ENCODE measurements around the gene ZNF778. TPM values are rescaled to one million over a fixed set of nuclear protein-coding genes. Genes with fewer than 3 reads are reported as not detected.

The ZNF778 gene
- total RNA-seq, 2 experiments from 2014 or later = 8.3 to 9.2 TPM

DNA sequence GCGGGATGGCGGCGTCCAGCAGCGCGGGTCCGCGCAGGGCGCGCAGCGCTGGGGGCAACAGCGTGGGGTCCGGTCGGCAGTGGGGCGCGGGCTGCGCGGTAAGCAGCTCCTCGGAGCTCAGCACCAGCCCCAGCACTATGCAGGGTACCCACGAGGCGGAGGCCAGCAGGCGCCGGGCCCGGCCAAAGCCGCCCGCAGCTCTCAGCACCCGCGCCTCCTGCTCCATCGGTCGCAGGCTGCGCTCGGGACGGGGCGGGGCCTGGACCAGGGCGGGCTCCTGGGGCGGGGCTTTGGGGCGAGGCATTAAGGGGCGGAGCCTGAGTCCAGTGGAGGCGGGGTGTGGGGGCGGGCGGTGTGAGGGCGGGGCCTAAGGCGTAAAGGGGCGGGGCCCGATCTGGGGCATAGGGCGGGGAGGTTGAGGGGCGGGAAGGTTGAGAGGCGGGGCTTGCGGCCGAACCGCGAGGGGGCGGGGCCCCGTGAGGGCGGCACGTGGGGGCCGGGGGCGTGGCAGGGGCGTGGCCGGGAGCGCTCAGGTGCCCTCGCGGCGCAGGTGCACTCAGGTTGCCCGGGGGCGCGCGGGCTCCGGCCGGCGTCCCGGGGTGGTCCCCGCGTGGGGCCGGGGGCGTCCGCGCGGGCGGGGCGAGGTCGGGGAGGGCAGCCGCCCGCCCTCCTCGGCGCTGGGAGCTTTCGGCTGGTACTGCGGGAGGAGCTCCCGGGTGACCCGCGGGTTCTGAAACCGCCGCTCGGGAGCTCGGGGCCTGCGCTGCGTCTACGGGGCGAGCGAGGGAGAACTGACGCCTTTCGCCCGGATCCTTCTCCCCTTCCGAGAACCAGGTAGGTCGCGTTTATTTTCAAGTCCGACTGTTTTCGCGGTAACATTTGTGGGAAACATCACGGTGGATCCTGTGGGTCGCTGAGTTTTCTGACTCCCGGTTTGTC lies 15.8 kb upstream of the ZNF778 start:
- no peak overlapping the region for H3K4me3 Mint-ChIP-seq
- POLR2A ChIA-PET = no interaction called here

DNA sequence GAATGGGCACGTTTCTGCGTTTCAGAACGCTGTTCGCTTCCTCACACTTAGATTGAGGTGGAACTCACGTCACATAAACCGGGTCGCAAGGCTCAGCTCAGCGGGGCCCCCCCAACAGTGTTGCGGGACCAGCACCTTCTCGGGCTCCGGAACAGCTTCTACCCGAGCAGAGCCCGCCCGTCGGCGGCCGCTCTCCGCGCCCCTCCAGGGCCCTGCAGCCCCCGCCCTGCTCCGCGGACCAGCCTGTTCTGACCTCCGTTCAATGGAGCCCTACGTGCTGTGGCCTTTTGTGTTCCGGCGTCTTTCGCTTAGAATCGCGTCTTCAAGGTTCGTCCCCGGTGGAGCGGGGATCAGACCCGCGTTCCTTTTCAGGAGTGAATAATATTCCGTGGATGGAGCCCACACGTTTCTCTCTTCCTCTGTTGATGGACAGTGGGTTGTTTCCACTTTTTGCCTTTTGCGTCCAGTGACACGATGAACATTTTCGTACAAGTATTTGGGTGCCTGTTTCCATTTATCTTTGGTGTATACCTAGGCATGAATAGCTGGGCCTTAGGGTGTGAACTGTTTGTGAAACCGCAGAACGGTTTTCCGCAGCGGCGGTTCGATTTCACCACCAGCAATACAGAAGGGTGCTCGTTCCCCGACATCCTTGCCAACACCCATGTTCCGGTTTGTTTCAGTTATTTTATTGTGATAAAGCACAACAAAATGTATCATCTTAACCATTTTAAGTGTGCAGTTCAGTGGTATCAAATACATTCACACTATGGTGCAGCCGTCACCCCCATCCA lies 14.9 kb upstream of the ZNF778 start:
- DNase-seq = no peak
- Mint-ChIP-seq H3K4me1 (peaks cover 14% of the 10 kb centered on the region), H3K27ac (peak overlapping the region; percentile 31), H3K9me3 (no peaks in the 10 kb centered on the region), H3K27me3 (peaks cover 40% of the 10 kb centered on the region), H3K4me3 (no peak overlapping the region), H3K36me3 (ENCODE audit: low read depth) (peaks cover 3% of the 10 kb centered on the region)
- POLR2A ChIA-PET = no interaction called here
- CTCF ChIA-PET = interaction anchor here (0.9 kb wide), 1 partner anchor 13 kb away, joined by 3 read pairs; no protein-coding TSS in a partner anchor

More for the DNA sequence above, 15.8 kb upstream of the ZNF778 start:
- Mint-ChIP-seq H3K9me3 (no peaks in the 10 kb centered on the region), H3K4me1 (peaks cover 14% of the 10 kb centered on the region), H3K36me3 (ENCODE audit: low read depth) (peaks cover 3% of the 10 kb centered on the region), H3K27ac (no peak overlapping the region), H3K27me3 (peaks cover 40% of the 10 kb centered on the region)
- CTCF ChIA-PET = no interaction called here
- DNase-seq = peak; percentile 73

DNA sequence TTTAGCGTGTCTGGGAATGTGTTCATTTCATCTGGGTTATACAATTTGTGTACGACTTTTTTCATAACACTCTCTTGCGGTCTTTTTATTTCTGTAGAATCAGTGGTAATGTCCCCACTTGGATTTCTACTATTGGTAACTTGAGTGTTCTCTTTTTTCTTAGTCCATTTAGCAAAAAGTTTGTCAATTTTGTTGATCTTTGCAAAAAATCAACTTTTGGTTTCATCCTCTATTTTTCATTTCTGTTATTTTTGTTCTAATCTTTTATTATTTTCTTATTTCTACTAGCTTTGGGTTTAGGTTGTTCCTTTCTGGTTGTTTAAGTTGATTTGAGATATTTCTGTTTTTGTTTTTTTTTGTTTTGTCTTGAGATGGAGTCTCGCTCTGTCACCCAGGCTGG lies 9.5 kb upstream of the ZNF778 start:
- CTCF ChIA-PET = interaction anchor here (0.6 kb wide), 2 partner anchors 10 to 134 kb away, joined by 3 read pairs; partner anchors contain the start of gene ZNF778
- POLR2A ChIA-PET = no interaction called here
- no peak for DNase-seq
- Mint-ChIP-seq H3K36me3 (ENCODE audit: low read depth) (peaks cover 2% of the 10 kb centered on the region), H3K27me3 (peaks cover 23% of the 10 kb centered on the region), H3K4me3 (no peak overlapping the region), H3K27ac (no peak overlapping the region), H3K9me3 (no peaks in the 10 kb centered on the region), H3K4me1 (no peaks in the 10 kb centered on the region)

DNA sequence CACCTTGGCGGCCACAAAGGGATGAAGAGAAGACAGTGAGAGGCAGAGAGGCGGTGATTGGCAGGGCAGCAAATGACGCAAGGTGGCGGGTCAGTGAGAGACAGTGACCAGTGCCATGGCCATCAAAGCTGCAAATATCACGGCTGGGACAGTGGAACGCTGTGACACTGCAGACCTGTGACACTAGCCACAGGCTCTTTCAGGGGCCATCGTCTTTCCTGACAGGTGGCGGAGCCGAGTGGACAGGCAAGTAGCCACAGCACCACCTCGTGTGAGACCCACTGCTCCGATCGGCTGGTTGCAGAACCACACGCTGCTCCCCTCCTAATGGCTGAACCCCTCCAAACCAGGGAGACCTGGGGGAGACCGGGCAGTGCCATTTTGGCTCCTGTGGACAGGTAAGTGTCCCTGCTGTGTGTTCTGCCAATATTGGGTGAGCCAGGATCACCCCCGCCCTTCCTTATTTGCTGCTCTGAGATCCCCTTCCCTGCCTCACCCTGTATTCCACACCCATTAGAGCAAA lies 7.9 kb upstream of the ZNF778 start:
- peaks cover 10% of the 10 kb centered on the region for H3K27me3 Mint-ChIP-seq
- DNase-seq = no peak
- no peaks in the 10 kb centered on the region for H3K4me1 Mint-ChIP-seq
- H3K9me3 Mint-ChIP-seq = no peaks in the 10 kb centered on the region
- POLR2A ChIA-PET = no interaction called here
- H3K4me3 Mint-ChIP-seq = no peak overlapping the region
- no peaks in the 10 kb centered on the region for H3K36me3 Mint-ChIP-seq (ENCODE audit: low read depth)
- no peak overlapping the region for H3K27ac Mint-ChIP-seq
- CTCF ChIA-PET = no interaction called here

DNA sequence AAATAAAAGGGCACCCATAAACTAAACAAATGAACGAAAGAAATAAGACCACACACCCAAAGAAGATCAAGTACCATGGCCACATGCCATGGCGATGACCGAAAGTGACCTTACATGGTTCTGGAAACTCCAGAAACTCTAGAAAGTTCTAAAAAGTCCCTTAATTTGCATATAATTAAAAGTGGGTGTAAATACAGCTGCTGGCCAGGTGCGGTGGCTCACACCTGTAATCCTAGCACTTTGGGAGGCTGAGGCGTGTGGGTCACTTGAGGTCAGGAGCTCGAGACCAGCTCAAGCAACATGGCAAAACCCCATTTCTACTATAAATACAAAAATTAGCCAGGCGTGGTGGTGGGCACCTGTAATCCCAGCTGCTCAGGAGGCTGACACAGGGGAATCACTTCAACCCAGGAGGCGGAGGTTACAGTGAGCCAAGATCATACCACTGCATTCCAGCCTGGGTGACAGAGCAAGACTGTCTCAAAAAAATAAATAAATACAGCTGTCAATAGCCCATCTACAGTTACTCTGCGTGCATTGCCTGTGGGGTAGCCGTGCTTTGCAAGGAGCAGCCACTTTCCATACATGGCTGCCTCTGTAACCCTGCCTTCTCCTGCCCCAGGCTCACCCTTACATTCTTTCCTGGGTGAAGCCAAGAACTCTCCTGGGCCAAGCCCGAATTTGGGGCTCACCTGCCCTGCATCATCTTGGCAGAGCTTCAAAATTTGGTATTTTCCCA lies 7.2 kb upstream of the ZNF778 start:
- POLR2A ChIA-PET = no interaction called here
- DNase-seq = no peak
- Mint-ChIP-seq H3K27me3 (peaks cover 5% of the 10 kb centered on the region), H3K9me3 (no peaks in the 10 kb centered on the region), H3K4me1 (no peaks in the 10 kb centered on the region), H3K4me3 (no peak overlapping the region), H3K27ac (no peak overlapping the region), H3K36me3 (ENCODE audit: low read depth) (no peaks in the 10 kb centered on the region)
- CTCF ChIA-PET = interaction anchor here (1.2 kb wide), 1 partner anchor 365 kb away, joined by 4 read pairs; the partner anchor contains the start of gene CPNE7

DNA sequence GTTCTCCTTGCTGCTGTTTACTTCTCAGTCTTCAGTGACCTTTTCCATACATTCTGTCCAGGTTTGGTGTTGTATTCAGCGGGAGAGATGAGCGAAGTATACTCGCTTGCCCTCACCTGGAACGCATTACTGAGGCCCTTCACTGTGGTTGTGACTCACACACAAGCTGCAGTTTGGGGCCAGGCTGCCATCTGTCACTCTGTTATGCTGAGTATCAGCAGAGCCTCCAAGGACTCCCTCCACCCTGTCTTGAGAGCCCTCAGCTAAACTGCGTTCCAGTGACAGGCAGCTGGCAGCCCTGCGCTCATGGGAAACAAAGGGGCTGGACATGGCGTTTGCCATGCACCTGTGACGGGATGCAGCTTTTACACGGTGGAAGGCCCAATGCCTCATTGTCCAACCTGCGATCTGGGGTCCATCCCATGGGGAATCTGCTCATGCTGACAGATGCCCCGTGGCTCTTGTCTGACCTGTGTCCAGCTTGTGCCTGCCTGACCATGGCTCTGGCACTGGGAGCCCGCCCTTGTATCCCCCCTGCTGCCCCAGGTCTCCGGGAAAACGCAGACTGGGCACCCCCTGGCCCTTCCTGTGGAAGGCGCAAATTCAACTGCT lies 6.5 kb upstream of the ZNF778 start:
- DNase-seq = no peak
- CTCF ChIA-PET = interaction anchor here (1.2 kb wide), 1 partner anchor 364 kb away, joined by 4 read pairs; the partner anchor contains the start of gene CPNE7
- no peaks in the 10 kb centered on the region for H3K4me1 Mint-ChIP-seq
- H3K36me3 Mint-ChIP-seq (ENCODE audit: low read depth) = no peaks in the 10 kb centered on the region
- no peak overlapping the region for H3K4me3 Mint-ChIP-seq
- H3K27me3 Mint-ChIP-seq = peaks cover 5% of the 10 kb centered on the region
- H3K27ac Mint-ChIP-seq = no peak overlapping the region
- H3K9me3 Mint-ChIP-seq = no peaks in the 10 kb centered on the region
- POLR2A ChIA-PET = no interaction called here

DNA sequence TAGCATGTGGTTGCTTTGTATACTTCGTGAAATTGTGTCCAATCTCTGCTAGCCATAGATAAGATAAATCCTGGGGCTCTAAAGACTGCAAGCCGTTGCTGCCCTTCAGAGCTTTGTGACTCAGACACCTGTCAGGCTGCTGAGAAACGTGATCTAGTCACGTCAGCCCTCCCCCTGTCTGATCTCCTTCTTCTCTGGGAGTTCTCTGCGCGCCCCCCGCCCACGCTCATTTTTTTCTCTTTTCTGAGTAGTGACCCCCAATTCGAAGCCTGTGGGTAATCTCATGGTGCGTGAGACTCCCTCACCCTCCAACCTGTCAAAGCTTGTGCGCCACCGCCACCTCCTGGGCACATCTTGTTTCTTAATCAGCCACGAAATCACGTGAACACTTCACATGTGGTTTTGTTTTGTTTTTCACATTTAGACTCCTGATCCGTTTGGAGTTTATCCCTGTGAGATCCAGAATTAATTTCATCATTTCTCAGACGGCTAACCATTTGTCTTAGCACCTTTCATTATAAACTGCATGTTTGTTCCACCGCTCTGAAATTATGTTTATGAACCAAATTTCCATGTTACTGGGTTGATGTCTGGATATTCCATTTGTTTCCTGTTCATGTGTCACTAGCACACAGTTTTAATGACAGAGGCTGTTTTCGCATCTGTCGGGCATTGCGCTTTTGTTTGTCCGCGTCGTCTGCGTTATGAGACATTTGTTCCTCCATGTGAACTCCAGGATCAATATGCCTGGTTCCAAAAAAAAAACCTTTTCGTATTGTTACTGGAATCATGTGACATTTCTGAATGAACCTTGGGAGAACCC lies 977 bp upstream of the ZNF778 start:
- no peaks in the 10 kb centered on the region for H3K27me3 Mint-ChIP-seq
- no peaks in the 10 kb centered on the region for H3K9me3 Mint-ChIP-seq
- peak; percentile 89 for DNase-seq
- CTCF ChIA-PET = interaction anchor here (0.7 to 1.5 kb wide), 10 partner anchors 8 to 417 kb away, joined by 3 to 6 read pairs (median 4); partner anchors contain the start of gene TRAPPC2L
- POLR2A ChIA-PET = no interaction called here
- H3K36me3 Mint-ChIP-seq (ENCODE audit: low read depth) = peaks cover 2% of the 10 kb centered on the region
- peaks cover 18% of the 10 kb centered on the region for H3K4me1 Mint-ChIP-seq
- H3K4me3 Mint-ChIP-seq = peak overlapping the region; percentile 85
- peak overlapping the region; percentile 95 for H3K27ac Mint-ChIP-seq

DNA sequence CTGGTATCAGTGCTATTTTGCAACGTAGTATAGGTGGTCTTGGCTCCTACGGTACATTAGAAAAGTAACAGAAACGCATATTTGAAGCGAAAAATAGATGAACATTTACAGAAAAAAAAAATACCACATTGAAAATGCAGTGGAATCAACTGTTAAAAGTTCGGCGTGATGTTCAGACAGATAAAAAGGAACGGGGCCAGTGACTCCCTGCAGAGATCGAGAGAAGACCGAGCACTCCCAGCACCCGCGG lies 440 bp upstream of the ZNF778 start:
- no peaks in the 10 kb centered on the region for H3K27me3 Mint-ChIP-seq
- peaks cover 18% of the 10 kb centered on the region for H3K4me1 Mint-ChIP-seq
- peak overlapping the region; percentile 85 for H3K4me3 Mint-ChIP-seq
- H3K27ac Mint-ChIP-seq = peak overlapping the region; percentile 95
- ChIA-PET POLR2A (no interaction called here), CTCF (interaction anchor here (1.2 to 1.4 kb wide), 3 partner anchors 23 to 359 kb away, joined by 3 to 7 read pairs (median 4); no protein-coding TSS in a partner anchor)
- H3K9me3 Mint-ChIP-seq = no peaks in the 10 kb centered on the region
- no peak for DNase-seq
- peaks cover 8% of the 10 kb centered on the region for H3K36me3 Mint-ChIP-seq (ENCODE audit: low read depth)

DNA sequence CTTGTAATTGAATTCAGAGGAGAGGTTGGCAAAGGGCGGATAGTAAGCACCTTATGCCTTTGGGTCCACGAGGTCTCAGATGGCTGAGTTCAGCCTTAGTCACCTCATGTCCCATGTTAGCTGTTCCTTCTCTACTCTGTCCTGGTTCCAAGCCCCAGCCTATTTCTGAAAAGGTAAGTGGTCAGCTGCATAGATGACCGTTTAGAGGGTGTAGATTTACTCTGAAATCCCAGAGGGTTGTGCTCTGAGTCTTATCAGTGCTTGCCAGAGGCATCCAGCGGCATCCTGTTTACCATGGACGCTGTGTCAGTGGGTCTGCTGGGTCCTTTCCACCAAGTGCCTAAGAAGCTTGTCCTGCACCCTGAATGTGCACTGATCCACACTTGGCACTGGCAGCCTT lies 1.9 kb downstream of the ZNF778 start:
- H3K9me3 Mint-ChIP-seq = no peaks in the 10 kb centered on the region
- H3K4me1 Mint-ChIP-seq = peaks cover 18% of the 10 kb centered on the region
- no peak for DNase-seq
- no peak overlapping the region for H3K27ac Mint-ChIP-seq
- ChIA-PET CTCF (no interaction called here), POLR2A (no interaction called here)
- peak overlapping the region; percentile 24 for H3K4me3 Mint-ChIP-seq
- no peaks in the 10 kb centered on the region for H3K27me3 Mint-ChIP-seq
- peaks cover 18% of the 10 kb centered on the region for H3K36me3 Mint-ChIP-seq (ENCODE audit: low read depth)

DNA sequence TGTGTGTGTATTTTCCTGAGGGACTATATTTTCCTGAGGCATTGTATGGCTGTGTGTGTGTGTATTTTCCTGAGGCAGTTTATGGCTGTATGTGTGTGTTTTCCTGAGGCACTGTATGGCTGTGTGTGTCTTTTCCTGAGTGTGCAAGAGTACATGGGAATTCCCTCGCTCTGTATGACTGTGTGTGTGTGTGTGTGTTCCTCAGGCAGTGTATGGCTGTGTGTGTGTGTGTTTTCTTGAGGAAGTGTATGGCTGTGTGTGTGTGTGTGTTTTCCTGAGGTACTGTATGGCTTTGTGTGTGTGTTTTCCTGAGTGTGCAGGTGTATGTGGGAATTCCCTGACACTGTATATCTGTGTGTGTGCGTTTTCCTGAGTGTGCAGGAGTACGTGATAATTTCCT lies 4.1 kb downstream of the ZNF778 start:
- peaks cover 14% of the 10 kb centered on the region for H3K4me1 Mint-ChIP-seq
- H3K36me3 Mint-ChIP-seq (ENCODE audit: low read depth) = peaks cover 39% of the 10 kb centered on the region
- CTCF ChIA-PET = no interaction called here
- DNase-seq = no peak
- H3K27me3 Mint-ChIP-seq = no peaks in the 10 kb centered on the region
- POLR2A ChIA-PET = no interaction called here
- H3K9me3 Mint-ChIP-seq = peaks cover 12% of the 10 kb centered on the region
- no peak overlapping the region for H3K27ac Mint-ChIP-seq
- no peak overlapping the region for H3K4me3 Mint-ChIP-seq

DNA sequence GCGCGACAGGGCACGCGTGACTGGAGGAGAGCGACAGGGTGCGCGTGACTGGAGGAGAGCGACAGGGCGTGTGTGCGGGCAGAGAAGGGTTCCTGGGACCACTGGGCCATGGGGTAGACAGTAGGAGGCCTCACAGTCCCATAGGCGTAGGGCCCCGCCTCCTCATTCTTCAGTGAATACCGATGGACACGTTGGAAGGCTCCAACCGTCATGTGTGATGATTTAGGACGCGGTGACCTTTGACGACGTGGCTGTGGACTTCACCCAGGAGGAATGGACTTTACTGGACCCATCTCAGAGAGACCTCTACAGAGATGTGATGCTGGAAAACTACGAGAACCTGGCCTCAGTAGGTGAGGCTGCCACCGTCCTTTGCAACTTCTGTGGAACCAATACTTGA lies 5.4 kb downstream of the ZNF778 start:
- Mint-ChIP-seq H3K36me3 (ENCODE audit: low read depth) (peaks cover 52% of the 10 kb centered on the region), H3K27me3 (no peaks in the 10 kb centered on the region), H3K9me3 (peaks cover 24% of the 10 kb centered on the region), H3K4me3 (no peak overlapping the region), H3K27ac (no peak overlapping the region), H3K4me1 (peaks cover 12% of the 10 kb centered on the region)
- ChIA-PET POLR2A (no interaction called here), CTCF (no interaction called here)
- no peak for DNase-seq

DNA sequence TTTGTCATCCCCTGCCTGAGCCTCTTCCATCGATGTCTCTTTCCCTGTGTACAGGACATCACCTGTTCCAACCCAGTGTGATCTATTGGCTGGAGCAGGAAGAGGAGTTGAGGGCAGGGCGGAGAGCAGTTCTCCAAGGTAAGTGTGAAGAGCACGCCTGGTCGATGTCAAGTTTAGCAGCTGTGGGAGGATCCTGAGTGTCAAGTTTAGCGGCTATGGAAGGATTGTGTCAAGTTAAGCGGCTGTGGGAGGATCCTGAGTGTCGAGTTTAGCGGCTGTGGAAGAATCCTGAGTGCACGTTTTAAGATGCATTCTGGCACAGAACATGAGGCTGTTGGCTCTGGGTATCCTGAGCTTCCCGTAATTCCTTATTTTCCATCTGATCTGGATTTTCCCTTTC lies 7.2 kb downstream of the ZNF778 start:
- CTCF ChIA-PET = interaction anchor here (0.6 to 1.1 kb wide), 4 partner anchors 8 to 592 kb away, joined by 3 read pairs; no protein-coding TSS in a partner anchor
- peaks cover 67% of the 10 kb centered on the region for H3K36me3 Mint-ChIP-seq (ENCODE audit: low read depth)
- no peak for DNase-seq
- peaks cover 3% of the 10 kb centered on the region for H3K4me1 Mint-ChIP-seq
- H3K27ac Mint-ChIP-seq = no peak overlapping the region
- POLR2A ChIA-PET = no interaction called here
- no peak overlapping the region for H3K4me3 Mint-ChIP-seq
- no peaks in the 10 kb centered on the region for H3K27me3 Mint-ChIP-seq
- H3K9me3 Mint-ChIP-seq = peaks cover 37% of the 10 kb centered on the region

All from activated CD4-positive, alpha-beta T cell treated with anti-CD3 and anti-CD28 coated beads, Interleukin-2, amount 10 ng/mL, durations not matched to agents 7 days and 5 days (primary cell).